ENCODE results near the gene FKBP1B.

FKBP1B gene

DNA sequence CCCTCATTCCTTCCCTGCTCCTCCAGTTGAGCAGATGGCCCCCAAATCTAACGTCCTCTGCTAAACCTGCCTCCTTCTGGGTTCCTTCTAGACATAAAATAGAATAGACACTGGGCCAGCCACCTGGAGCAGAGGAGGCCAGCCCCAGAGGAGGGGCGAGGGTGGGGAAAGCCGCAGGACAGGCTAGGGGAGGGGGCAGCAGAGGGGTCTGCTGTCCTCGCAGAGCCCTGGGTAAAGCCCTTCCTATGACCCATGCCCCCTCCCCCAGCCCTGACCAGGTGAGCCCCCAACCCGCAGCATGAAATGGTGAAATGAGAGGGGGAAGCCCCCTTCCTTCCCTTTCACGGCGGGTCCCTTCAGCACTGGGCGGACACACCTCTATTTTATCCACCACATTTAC is 31.8 kb upstream of the FKBP1B start:
- TF ChIP-seq, protein P1, sequence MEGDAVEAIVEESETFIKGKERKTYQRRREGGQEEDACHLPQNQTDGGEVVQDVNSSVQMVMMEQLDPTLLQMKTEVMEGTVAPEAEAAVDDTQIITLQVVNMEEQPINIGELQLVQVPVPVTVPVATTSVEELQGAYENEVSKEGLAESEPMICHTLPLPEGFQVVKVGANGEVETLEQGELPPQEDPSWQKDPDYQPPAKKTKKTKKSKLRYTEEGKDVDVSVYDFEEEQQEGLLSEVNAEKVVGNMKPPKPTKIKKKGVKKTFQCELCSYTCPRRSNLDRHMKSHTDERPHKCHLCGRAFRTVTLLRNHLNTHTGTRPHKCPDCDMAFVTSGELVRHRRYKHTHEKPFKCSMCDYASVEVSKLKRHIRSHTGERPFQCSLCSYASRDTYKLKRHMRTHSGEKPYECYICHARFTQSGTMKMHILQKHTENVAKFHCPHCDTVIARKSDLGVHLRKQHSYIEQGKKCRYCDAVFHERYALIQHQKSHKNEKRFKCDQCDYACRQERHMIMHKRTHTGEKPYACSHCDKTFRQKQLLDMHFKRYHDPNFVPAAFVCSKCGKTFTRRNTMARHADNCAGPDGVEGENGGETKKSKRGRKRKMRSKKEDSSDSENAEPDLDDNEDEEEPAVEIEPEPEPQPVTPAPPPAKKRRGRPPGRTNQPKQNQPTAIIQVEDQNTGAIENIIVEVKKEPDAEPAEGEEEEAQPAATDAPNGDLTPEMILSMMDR (IDR thresholded peaks at IDR 0.05; ENCODE audit: control insufficient read depth, extremely low read depth, insufficient read depth): no peak
- no peak for DNase-seq (ENCODE audit: low read depth)
- H3K4me3 ChIP-seq (ENCODE audit: low read depth, low read length): no peak overlapping the region

DNA sequence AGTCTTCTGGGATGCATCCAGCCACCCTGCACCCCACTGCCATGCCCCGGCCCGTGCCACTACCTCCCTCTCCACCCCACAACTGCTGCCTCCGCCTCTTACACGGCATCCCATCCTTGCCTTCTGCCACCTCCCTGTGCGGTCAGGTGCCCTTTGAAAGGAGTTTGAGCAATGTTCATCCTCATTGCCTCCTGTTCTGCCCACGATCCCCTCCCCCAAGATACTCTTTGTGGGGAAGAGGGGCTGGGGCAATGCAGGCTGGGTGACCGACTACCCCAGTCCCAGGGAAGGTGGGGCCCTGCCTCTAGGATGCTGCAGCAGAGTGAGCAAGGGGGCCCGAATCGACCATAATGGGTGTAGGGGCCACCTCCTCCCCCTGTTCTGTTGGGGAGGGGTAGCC is 31.3 kb upstream of the FKBP1B start:
- TF ChIP-seq, protein P1 (IDR thresholded peaks at IDR 0.05; ENCODE audit: control insufficient read depth, extremely low read depth, insufficient read depth): no peak
- DNase-seq (ENCODE audit: low read depth): no peak
- no peak overlapping the region for H3K4me3 ChIP-seq (ENCODE audit: low read depth, low read length)

DNA sequence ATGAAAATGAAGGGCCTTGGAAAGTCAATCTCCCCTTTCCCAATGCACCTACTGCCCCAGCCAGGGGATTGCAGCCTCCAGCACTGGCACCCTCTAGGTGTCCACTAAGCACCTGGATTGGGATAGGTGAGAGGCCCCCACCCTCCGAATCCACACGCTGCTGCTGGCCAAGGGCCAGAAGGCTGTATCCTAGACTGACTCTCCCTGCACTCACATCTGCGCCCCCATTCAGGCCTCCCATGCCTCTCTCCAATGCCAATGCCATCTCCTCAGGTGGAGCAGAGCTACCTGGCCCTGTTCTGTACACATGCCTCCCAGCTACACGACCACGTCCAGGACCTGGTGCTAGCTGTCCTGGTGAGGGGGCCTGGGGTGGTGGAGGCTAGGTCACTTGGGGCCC is 29.8 kb upstream of the FKBP1B start:
- DNase-seq (ENCODE audit: low read depth): no peak
- TF ChIP-seq, protein P1 (IDR thresholded peaks at IDR 0.05; ENCODE audit: control insufficient read depth, extremely low read depth, insufficient read depth): no peak
- no peak overlapping the region for H3K4me3 ChIP-seq (ENCODE audit: low read depth, low read length)

DNA sequence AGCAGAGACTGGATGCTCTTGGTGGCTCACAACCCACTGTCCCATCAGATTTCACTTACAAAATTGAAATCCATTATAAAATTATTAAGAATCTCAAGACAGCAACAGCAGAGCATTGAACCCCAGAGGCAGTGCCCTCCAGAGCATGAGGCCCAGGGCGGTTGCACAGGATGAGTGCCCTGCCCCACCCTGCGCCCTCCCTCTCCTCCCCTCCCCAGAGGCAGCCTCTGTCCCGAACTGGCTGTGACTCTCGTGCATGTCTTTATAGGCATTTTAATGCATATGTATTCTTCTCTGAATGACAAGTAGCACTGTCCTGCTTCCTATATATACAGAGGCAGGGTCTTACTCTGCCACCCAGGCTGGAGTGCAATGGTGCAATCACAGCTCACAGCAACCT is 29.3 kb upstream of the FKBP1B start:
- H3K4me3 ChIP-seq (ENCODE audit: low read depth, low read length): no peak overlapping the region
- TF ChIP-seq, protein P1 (IDR thresholded peaks at IDR 0.05; ENCODE audit: control insufficient read depth, extremely low read depth, insufficient read depth): no peak
- DNase-seq (ENCODE audit: low read depth): no peak

DNA sequence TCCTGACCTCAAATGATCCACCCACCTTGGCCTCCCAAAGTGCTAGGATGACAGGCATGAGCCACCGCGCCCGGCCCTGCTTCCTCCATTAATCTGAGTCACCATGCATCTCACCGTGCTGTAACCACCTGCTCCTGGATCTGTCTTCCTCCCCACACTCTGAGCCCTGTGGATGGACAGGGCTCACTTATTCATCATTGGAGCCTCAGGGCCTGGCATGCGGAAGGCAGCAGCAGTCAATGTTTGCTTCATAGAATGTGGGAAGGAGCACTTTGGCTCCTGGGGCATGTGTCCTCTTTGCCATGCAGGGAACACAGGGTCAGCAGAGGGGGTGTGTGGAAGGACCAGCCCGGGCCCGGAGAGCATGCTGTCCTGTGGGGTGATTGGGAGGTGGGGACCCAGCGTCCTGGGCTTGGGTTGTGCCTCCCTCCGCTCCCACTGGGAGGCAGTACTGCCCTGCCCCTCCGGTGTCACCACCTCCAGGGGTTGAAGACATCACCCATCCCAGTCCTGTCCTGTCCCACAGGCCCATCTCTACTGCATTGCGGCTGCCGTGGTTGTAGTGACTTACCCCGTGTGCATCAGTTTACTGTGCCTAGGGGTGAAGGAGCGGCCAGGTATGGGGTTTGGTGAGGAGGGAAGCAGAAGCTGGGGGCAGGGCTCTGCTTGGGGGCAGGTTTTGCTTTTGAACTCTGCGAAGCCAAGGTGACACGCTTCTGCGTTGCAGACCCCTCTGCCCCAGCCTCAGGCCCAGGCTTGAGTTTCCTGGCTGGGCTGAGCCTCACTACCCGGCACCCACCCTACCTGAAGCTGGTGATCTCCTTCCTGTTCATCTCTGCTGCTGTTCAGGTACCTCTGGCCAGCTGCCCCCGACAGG is 28.2 kb upstream of the FKBP1B start:
- no peak for DNase-seq (ENCODE audit: low read depth)

DNA sequence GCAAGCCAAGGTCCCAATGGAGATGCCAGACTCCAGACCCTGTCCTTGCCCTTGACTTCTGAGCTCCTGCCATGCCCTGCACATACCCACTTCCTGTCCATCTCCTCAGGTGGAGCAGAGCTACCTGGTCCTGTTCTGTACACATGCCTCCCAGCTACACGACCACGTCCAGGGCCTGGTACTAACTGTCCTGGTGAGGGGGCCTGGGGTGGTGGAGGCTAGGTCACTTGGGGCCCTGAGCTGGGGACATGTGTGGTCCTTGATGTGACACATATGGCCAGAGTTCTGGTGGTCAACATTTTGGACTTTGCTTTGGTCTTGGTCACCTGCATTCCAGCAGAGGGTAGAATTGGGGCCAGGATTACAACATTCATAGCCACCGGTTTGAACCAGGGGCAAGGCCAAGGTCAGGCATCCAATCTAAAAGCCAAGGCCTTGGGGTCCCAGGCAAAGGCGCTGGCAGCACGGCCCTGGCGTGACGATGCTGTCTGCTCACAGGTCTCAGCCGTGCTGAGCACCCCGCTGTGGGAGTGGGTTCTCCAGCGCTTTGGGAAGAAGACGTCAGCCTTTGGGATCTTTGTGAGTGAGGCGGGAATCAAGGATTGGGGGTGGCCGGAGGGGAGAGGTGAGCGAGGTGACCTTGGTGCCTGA is 27.1 kb upstream of the FKBP1B start:
- TF ChIP-seq, protein P1 (IDR thresholded peaks at IDR 0.05; ENCODE audit: control insufficient read depth, extremely low read depth, insufficient read depth): no peak
- DNase-seq (ENCODE audit: low read depth): no peak
- no peak overlapping the region for H3K4me3 ChIP-seq (ENCODE audit: low read depth, low read length)

More for the DNA sequence above, 28.2 kb upstream of the FKBP1B start:
- TF ChIP-seq, protein P1 (IDR thresholded peaks at IDR 0.05; ENCODE audit: control insufficient read depth, extremely low read depth, insufficient read depth): no peak
- H3K4me3 ChIP-seq (ENCODE audit: low read depth, low read length): no peak overlapping the region

All from LNCaP clone FGC (cell line).